Pancreas (tissue), 10 donors: Measurements from ENCODE around the gene TAF1D. TPM values are rescaled to one million over a fixed set of nuclear protein-coding genes. Genes with fewer than 3 reads are reported as not detected.
A peak's percentile ranks its signal among the peaks of the same experiment; 100 is the strongest.

Experiments used
- ATAC-seq, 4 donors: fragments of 200-7000 bp; cut with Tn5 transposase; one replicate each; pipeline versions ENCODE4 v1.8.0 to v1.9.1; 2020; ENCODE audit warnings: mild to moderate bottlenecking in 4 of 4, moderate library complexity in 4 of 4
- DNase-seq, 6 donors: peaks; one replicate each; pipeline ENCODE4 v3.0.0-alpha.2; 2020
- FAIRE-seq: peaks from 2 replicates; lab custom pipeline; 2012; peaks lifted over from hg19 to GRCh38; lab: Jason Lieb, UNC
- H3K27ac ChIP-seq, 4 donors: fragments of 200-600 bp; sonication (generic); 1 replicate in 3 of 4; 2 replicates in 1 of 4; pipeline versions ENCODE4 v1.5.0 to v1.8.0; 2020
- H3K27me3 ChIP-seq, 4 donors: fragments of 200-600 bp; one replicate each; pipeline ENCODE4 v1.8.0; 2021
- H3K36me3 ChIP-seq, 3 donors: fragments of 200-600 bp; sonication (generic) in 1 of 3; one replicate each; pipeline versions ENCODE4 v1.5.0 to v1.8.0; 2020 to 2021
- H3K4me1 ChIP-seq, 3 donors: fragments of 200-600 bp; one replicate each; pipeline ENCODE4 v1.8.0; 2021
- H3K4me3 ChIP-seq, 4 donors: fragments of 200-600 bp; sonication (generic) in 2 of 4; one replicate each; pipeline versions ENCODE4 v1.5.0 to v1.8.0; 2020 to 2021
- H3K9me3 ChIP-seq, 4 donors: fragments of 200-600 bp; one replicate each; pipeline ENCODE4 v1.8.0; 2021
- WGBS, 2 donors: extraction: QIAGEN DNeasy Blood & Tissue Kit; methylation state at CpG; one replicate each; pipeline ENCODE4 v1.1.7; 2013; 5-methylcytosine and 5-hydroxymethylcytosine counted together
- intact Hi-C, 3 donors: fragments of 100-400 bp; cut with DNase I; formaldehyde crosslinking; loops; one replicate each; pipeline versions ENCODE4 v1.11.1 to v1.14.2; 2022
- polyA plus RNA-seq, 2 donors: library from polyadenylated mRNA; stranded (reverse); fragments of 200-250 nt; gene quantifications; one replicate each; pipeline ENCODE4 v1.2.3, GENCODE V29; 2013
- total RNA-seq, 6 donors: library from RNA; stranded (reverse); fragmentation: NEBNext Ultra II Directional in 4 of 6; extraction: Animal tissue kit (Norgen Biotek cat#: 25700) in 4 of 6; gene quantifications; one replicate each; pipeline versions ENCODE4 v1.2.1 to v1.2.4, GENCODE V29; 2021 to 2023
- TF ChIP-seq, protein P1 (sequence below), 4 donors: fragments of 200-600 bp; sonication (generic) in 3 of 4; IDR thresholded peaks; one replicate each; pipeline versions ENCODE4 v1.5.0 to v1.8.0; 2021; ENCODE audit warnings: antibody characterized with exemption in 4 of 4
- donor health status: healthy with polysubstance abuse.
- donor health status: DM: no; HTN: no; CAD: no; lungs with moderate emphysema.
- donor health status: DM: no; HTN: no; CAD: no.
- donor health status: control.
- donor health status: control.
- donor health status: Bipolar disorder and iron deficiency.
- donor health status: DM: yes; HTN: yes; CAD: no.
- donor health status: DM: no; HTN: no; CAD: no.
- donor health status: DM: no; HTN: no; CAD: no.
- donor health status: DM: yes; HTN: yes; CAD: no.

The TAF1D gene
- total RNA-seq (100 to 1,000 TPM in 2 of 6 donors, 10 to 100 TPM in 4; 58.4 to 151 (median 85.4) TPM), polyA plus RNA-seq (100 to 1,000 TPM; 149 to 248 TPM)

GRCh38 chr11:93741094-93741881 lies at the start of gene TAF1D, which contains the start of gene C11orf54:
Gene TAF1D (minus strand): TSS chr11:93741495. CDS start chr11:93739304, 2,191 bp downstream.
Gene C11orf54 (plus strand): TSS chr11:93741672. CDS start chr11:93747394, 5,722 bp downstream.
- DNase-seq: peak; percentile 94 to 99 (median 98)
- intact Hi-C loops: no loop called here
- peak; percentile 91 to 96 (median 92) for ATAC-seq
- H3K9me3 ChIP-seq: no peaks in the 10 kb centered on the region
- H3K4me3 ChIP-seq: peak within 1 kb of the TSS; percentile 62 to 81 (median 72)
- no peaks in the 10 kb centered on the region for H3K27me3 ChIP-seq
- peak; percentile 88 for FAIRE-seq
- 0 to 1% methylated on average over 65 of the region's 65 CpGs for WGBS, 2 donors
- H3K4me1 ChIP-seq: peaks cover 32 to 53% (median 53%) of the 10 kb centered on the region in 3 donors
- TF ChIP-seq, protein P1, sequence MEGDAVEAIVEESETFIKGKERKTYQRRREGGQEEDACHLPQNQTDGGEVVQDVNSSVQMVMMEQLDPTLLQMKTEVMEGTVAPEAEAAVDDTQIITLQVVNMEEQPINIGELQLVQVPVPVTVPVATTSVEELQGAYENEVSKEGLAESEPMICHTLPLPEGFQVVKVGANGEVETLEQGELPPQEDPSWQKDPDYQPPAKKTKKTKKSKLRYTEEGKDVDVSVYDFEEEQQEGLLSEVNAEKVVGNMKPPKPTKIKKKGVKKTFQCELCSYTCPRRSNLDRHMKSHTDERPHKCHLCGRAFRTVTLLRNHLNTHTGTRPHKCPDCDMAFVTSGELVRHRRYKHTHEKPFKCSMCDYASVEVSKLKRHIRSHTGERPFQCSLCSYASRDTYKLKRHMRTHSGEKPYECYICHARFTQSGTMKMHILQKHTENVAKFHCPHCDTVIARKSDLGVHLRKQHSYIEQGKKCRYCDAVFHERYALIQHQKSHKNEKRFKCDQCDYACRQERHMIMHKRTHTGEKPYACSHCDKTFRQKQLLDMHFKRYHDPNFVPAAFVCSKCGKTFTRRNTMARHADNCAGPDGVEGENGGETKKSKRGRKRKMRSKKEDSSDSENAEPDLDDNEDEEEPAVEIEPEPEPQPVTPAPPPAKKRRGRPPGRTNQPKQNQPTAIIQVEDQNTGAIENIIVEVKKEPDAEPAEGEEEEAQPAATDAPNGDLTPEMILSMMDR (IDR thresholded peaks at IDR 0.05): no peak
- peaks cover 2 to 19% (median 10%) of the 10 kb centered on the region in 3 donors for H3K36me3 ChIP-seq
- peak within 1 kb of the TSS; percentile 85 to 97 (median 96) for H3K27ac ChIP-seq

GRCh38 chr11:93784935-93785360 lies 43.7 kb upstream of the TAF1D start:
- H3K27ac ChIP-seq: peak overlapping the region; percentile 68 to 91 (median 82)
- H3K4me3 ChIP-seq: peak overlapping the region; percentile 72 to 92 (median 83)
- WGBS, 2 donors: 0% methylated on average over 13 of the region's 13 CpGs
- peaks cover 0 to 5% (median 0%) of the 10 kb centered on the region in 3 donors for H3K36me3 ChIP-seq
- FAIRE-seq (no peak), ATAC-seq (peak in 3 of 4 donors; percentile 4 to 6 (median 4)), DNase-seq (no peak)
- H3K27me3 ChIP-seq: no peaks in the 10 kb centered on the region
- H3K4me1 ChIP-seq: peaks cover 0 to 22% (median 21%) of the 10 kb centered on the region in 3 donors
- TF ChIP-seq, protein P1 (IDR thresholded peaks at IDR 0.05): peak in 1 of 4 donors; percentile 3
- no peaks in the 10 kb centered on the region for H3K9me3 ChIP-seq
- intact Hi-C loops: no loop called here

DNA sequence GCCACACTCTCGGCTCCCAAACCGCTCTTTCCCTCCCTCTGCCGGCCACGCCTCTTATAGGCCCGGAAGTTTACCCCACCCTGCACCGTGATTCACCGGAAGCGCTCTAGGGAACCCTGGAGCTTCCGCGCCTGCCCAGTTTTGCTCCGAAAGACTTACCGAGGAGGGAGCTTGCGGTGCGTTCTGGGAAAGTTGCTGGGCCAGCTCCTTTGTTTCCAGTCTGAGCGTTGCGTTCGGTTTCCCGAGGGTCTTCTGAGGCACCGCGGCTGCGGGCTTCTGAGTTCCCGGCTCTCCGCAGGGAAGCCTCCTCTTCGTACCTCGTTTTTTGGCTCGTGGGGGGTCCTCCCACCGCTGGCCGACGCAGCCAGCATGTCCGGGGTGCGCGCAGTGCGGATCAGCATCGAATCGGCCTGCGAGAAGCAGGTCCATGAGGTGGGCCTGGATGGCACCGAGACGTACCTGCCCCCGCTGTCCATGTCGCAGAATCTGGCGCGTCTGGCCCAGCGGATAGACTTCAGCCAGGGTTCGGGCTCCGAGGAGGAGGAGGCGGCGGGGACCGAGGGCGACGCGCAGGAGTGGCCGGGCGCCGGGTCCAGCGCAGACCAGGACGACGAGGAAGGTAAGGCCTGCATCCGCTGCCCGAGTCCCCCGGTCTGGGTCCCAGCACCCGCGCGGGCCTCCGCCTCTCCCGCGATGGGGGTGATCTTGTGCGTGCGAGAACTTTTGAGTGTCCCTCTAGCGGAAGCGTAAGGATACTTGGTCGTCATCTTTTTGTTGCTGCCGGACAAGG lies 43.0 kb upstream of the TAF1D start, which contains the start of gene MED17:
TSS of gene MED17 (plus strand) at position 138 of the 790 bp plus-strand sequence. CDS start at position 370, 232 bp downstream.
- Histone ChIP-seq H3K36me3 (peaks cover 0 to 5% (median 0%) of the 10 kb centered on the region in 3 donors), H3K27me3 (no peaks in the 10 kb centered on the region), H3K27ac (peak within 1 kb of the TSS; percentile 68 to 91 (median 82)), H3K4me1 (peaks cover 0 to 22% (median 21%) of the 10 kb centered on the region in 3 donors), H3K4me3 (peak within 1 kb of the TSS; percentile 72 to 92 (median 83)), H3K9me3 (no peaks in the 10 kb centered on the region)
- intact Hi-C loops: no loop called here
- no peak for FAIRE-seq
- TF ChIP-seq, protein P1 (IDR thresholded peaks at IDR 0.05): peak in 3 of 4 donors; percentile 12 to 44 (median 24)
- 0% methylated on average over 65 to 72 of the region's 72 CpGs for WGBS, 2 donors
- peak; percentile 88 to 94 (median 90) for DNase-seq
- peak; percentile 99 to 100 (median 99) for ATAC-seq

DNA sequence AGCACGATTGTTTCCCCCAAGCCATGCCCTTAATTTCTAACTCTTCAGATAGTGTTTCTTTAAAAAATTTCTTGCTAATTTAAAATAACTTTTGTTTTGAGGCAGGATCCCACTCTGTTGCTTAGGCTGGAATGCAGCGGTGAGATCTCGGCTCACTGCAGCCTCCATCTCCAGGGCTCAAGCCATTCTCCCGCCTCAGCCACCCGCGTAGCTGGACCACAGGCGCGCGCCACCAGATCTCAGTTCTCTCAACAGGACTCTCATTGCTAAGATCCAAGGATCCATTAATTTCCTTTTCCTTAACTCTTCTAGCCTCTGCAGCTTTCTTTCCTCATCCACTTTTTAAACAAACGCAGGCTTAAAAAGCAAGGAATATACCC lies 42.5 kb upstream of the TAF1D start:
- peaks cover 0 to 22% (median 21%) of the 10 kb centered on the region in 3 donors for H3K4me1 ChIP-seq
- WGBS, 2 donors: 0 to 1% methylated on average over 10 of the region's 10 CpGs
- intact Hi-C loops: no loop called here
- peak; percentile 38 to 60 (median 51) for ATAC-seq
- DNase-seq: no peak
- no peaks in the 10 kb centered on the region for H3K27me3 ChIP-seq
- no peak for FAIRE-seq
- peak overlapping the region; percentile 72 to 92 (median 83) for H3K4me3 ChIP-seq
- H3K27ac ChIP-seq: peak overlapping the region; percentile 68 to 91 (median 82)
- H3K9me3 ChIP-seq: no peaks in the 10 kb centered on the region
- TF ChIP-seq, protein P1 (IDR thresholded peaks at IDR 0.05): no peak
- no peaks in the 10 kb centered on the region for H3K36me3 ChIP-seq
